OCI-LY7 (cell line): ENCODE results near the gene STIP1. TPM values are rescaled to one million over a fixed set of nuclear protein-coding genes. Genes with fewer than 3 reads are reported as not detected.
"Not testable (repeated sequence)": the region's sequence is repeated elsewhere in the genome, so short reads cannot be mapped to it uniquely, and the experiment has no call there.

Experiments
- BruUV-seq: library from RNA; stranded (reverse); fragments of 400-500 nt; replicated peaks from 2 replicates; lab custom pipeline; 2021; lab: Mats Ljungman, UMichigan
- CTCF ChIA-PET: fragments of 300-600 bp; sonication (Branson Sonifier 250); formaldehyde crosslinking; loops from one replicate; lab custom pipeline; 2022; ENCODE audit warnings: antibody characterized with exemption; ENCODE audit not compliant: unreplicated experiment; lab: Charles Lee
- POLR2A ChIA-PET: fragments of 300-600 bp; sonication (Branson Sonifier 250); formaldehyde crosslinking; loops from one replicate; lab custom pipeline; 2022; ENCODE audit warnings: antibody characterized with exemption; lab: Charles Lee
- DNase-seq: peaks from one replicate; pipeline ENCODE4 v3.0.0-alpha.2; 2015; ENCODE audit warnings: low spot score
- H2AFZ ChIP-seq: fragments of 200-600 bp; sonication (generic), shearing (Covaris generic); 2 replicates; pipeline ENCODE4 v1.6.1; 2014; ENCODE audit warnings: mild to moderate bottlenecking, antibody characterized with exemption, low read length, moderate library complexity
- H3K27ac ChIP-seq: fragments of 200-600 bp; sonication (generic); 2 replicates; pipeline ENCODE4 v1.5.1; 2014; ENCODE audit warnings: mixed run types, low read depth, mild to moderate bottlenecking, moderate library complexity, low read length, inconsistent platforms; ENCODE audit not compliant: poor library complexity, severe bottlenecking
- H3K36me3 ChIP-seq: fragments of 200-600 bp; sonication (generic); 2 replicates; pipeline ENCODE4 v1.6.1; 2014; ENCODE audit warnings: mild to moderate bottlenecking, antibody characterized with exemption, low read length, moderate library complexity, mixed read lengths; ENCODE audit not compliant: insufficient read depth
- H3K4me1 ChIP-seq: fragments of 200-600 bp; sonication (generic); 2 replicates; pipeline ENCODE4 v1.5.1; 2014; ENCODE audit warnings: mild to moderate bottlenecking, low read length; ENCODE audit not compliant: insufficient read depth, poor library complexity, severe bottlenecking
- H3K4me2 ChIP-seq: fragments of 200-600 bp; sonication (generic); 2 replicates; pipeline ENCODE4 v1.6.1; 2014; ENCODE audit warnings: mild to moderate bottlenecking, low read length
- H3K4me3 ChIP-seq: fragments of 200-600 bp; sonication (generic); 2 replicates; pipeline ENCODE4 v1.5.1; 2014; ENCODE audit warnings: mild to moderate bottlenecking, low read depth, low read length; ENCODE audit not compliant: poor library complexity, severe bottlenecking
- H3K79me2 ChIP-seq: fragments of 200-600 bp; sonication (generic); 2 replicates; pipeline ENCODE4 v1.6.1; 2016; ENCODE audit warnings: low read depth, mild to moderate bottlenecking, low read length, moderate library complexity, mixed read lengths; ENCODE audit not compliant: insufficient read depth
- H3K9me2 ChIP-seq: fragments of 200-600 bp; sonication (generic); 2 replicates; pipeline ENCODE4 v1.6.1; 2016; ENCODE audit warnings: mild to moderate bottlenecking, low read length, mixed read lengths; ENCODE audit not compliant: insufficient read depth
- H3K9me3 ChIP-seq: fragments of 200-600 bp; sonication (generic); 2 replicates; pipeline ENCODE4 v1.6.1; 2014; ENCODE audit warnings: mild to moderate bottlenecking, mixed run types, low read length, mixed read lengths
- H4K20me1 ChIP-seq: fragments of 200-600 bp; sonication (generic); 2 replicates; pipeline ENCODE4 v1.6.1; 2014; ENCODE audit warnings: mild to moderate bottlenecking, antibody characterized with exemption, low read length, moderate library complexity, mixed read lengths; ENCODE audit not compliant: insufficient read depth
- EZH2phosphoT487 ChIP-seq: fragments of 200-600 bp; sonication (generic); IDR thresholded peaks from 2 replicates; pipeline ENCODE4 v1.6.1; 2018; ENCODE audit warnings: low read depth, borderline replicate concordance, mild to moderate bottlenecking, mixed run types, antibody characterized with exemption, low read length, moderate library complexity, mixed read lengths
- intact Hi-C: fragments of 100-400 bp; cut with micrococcal nuclease; formaldehyde crosslinking; loops from one replicate; pipeline ENCODE4 v1.10.0; 2022; ENCODE audit not compliant: unreplicated experiment
- total RNA-seq, 2 experiments: library from RNA; depleted of rRNA in 1 of 2; stranded (reverse); fragments of >200 nt in 1 of 2; shearing (Covaris generic) in 1 of 2; gene quantifications; 2 replicates each; pipeline ENCODE4 v1.2.3, GENCODE V29; 2014 to 2022
- TF ChIP-seq, protein P1 (sequence below): fragments of 200-600 bp; sonication (generic); conservative IDR thresholded peaks from 2 replicates; pipeline ENCODE4 v1.5.1; 2014; ENCODE audit warnings: mild to moderate bottlenecking, antibody characterized with exemption, low read length, moderate library complexity, mixed read lengths

Gene STIP1
- total RNA-seq, 2 experiments from 2014 or later: 240 to 271 TPM

DNA sequence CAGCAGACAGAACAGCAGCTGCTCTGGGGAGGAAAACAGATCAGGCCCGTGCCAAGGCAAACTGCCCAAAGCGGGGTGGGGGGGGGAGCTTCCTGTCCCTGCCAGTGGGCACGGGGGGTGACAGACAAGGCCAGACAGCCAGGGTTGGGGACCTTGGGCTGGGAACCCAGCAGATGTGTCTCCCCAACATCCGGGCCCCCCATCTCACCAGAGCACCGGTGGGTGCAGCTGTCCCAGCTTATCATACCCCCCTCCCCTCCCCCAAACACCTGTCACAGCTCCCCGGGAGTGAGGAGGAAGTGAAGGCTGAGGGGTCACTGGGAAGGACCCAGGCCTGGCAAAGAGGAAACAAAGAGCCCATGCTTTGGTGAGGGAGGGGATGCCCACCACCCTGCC lies 59.4 kb downstream of the STIP1 start:
- no TSS peak for BruUV-seq

GRCh38 chr11:64245797-64246620 lies 60.0 kb downstream of the STIP1 start:
- TF ChIP-seq, protein P1, sequence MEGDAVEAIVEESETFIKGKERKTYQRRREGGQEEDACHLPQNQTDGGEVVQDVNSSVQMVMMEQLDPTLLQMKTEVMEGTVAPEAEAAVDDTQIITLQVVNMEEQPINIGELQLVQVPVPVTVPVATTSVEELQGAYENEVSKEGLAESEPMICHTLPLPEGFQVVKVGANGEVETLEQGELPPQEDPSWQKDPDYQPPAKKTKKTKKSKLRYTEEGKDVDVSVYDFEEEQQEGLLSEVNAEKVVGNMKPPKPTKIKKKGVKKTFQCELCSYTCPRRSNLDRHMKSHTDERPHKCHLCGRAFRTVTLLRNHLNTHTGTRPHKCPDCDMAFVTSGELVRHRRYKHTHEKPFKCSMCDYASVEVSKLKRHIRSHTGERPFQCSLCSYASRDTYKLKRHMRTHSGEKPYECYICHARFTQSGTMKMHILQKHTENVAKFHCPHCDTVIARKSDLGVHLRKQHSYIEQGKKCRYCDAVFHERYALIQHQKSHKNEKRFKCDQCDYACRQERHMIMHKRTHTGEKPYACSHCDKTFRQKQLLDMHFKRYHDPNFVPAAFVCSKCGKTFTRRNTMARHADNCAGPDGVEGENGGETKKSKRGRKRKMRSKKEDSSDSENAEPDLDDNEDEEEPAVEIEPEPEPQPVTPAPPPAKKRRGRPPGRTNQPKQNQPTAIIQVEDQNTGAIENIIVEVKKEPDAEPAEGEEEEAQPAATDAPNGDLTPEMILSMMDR: no peak
- TF ChIP-seq EZH2phosphoT487: no peak
- POLR2A ChIA-PET: interaction anchor here (0.9 to 2.0 kb wide), 4 partner anchors 19 to 40 kb away, joined by 3 to 8 read pairs (median 4); partner anchors contain the start of genes FERMT3, NUDT22 and TRPT1
- Histone ChIP-seq H3K9me3 (no peaks in the 10 kb centered on the region), H3K36me3 (peaks cover 29% of the 10 kb centered on the region), H3K4me2 (peak overlapping the region; percentile 81), H4K20me1 (no peaks in the 10 kb centered on the region), H2AFZ (no peak overlapping the region), H3K9me2 (no peaks in the 10 kb centered on the region), H3K4me1 (peaks cover 55% of the 10 kb centered on the region), H3K79me2 (peaks cover 28% of the 10 kb centered on the region), H3K4me3 (peak overlapping the region; percentile 88), H3K27ac (peak overlapping the region; percentile 69)
- intact Hi-C loops: loop anchor here (1.0 kb wide), 1 partner anchor 23 kb away; no protein-coding TSS in a partner anchor
- peak; percentile 64 for DNase-seq
- BruUV-seq: TSS peak; percentile 84
- CTCF ChIA-PET: interaction anchor here (1.0 to 1.4 kb wide), 2 partner anchors 40 to 72 kb away, joined by 3 read pairs; partner anchors contain the start of genes PRDX5 and TRMT112

More for the DNA sequence above, 59.4 kb downstream of the STIP1 start:
- DNase-seq: peak; percentile 57
- H3K79me2 ChIP-seq: peaks cover 28% of the 10 kb centered on the region
- H3K9me3 ChIP-seq: no peaks in the 10 kb centered on the region
- ChIA-PET POLR2A (interaction anchor here (0.6 to 2.0 kb wide), 6 partner anchors 15 to 41 kb away, joined by 3 to 8 read pairs (median 4); partner anchors contain the start of genes DNAJC4, FERMT3, NUDT22 and TRPT1), CTCF (interaction anchor here (0.7 to 1.4 kb wide), 3 partner anchors 13 to 72 kb away, joined by 3 read pairs; partner anchors contain the start of genes PRDX5 and TRMT112)
- H3K27ac ChIP-seq: peak overlapping the region; percentile 69
- H4K20me1 ChIP-seq: no peaks in the 10 kb centered on the region
- TF ChIP-seq, protein P1: no peak
- TF ChIP-seq EZH2phosphoT487: no peak
- H2AFZ ChIP-seq: no peak overlapping the region
- no peaks in the 10 kb centered on the region for H3K9me2 ChIP-seq
- peak overlapping the region; percentile 88 for H3K4me3 ChIP-seq
- H3K36me3 ChIP-seq: peaks cover 29% of the 10 kb centered on the region
- peak overlapping the region; percentile 81 for H3K4me2 ChIP-seq
- intact Hi-C loops: no loop called here
- peaks cover 51% of the 10 kb centered on the region for H3K4me1 ChIP-seq

DNA sequence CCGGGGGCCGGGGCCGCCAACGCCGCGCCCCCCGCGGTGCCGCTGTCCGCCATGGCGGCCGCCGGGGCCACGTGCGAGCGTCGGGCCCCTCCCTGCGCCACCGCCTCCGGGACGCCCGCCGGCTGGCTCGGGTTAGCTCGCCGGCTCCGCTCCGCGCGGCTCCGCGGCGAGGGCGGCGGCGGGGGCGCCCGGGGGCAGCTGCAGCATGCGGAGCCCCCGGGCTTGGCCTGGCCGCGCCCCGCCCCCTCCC lies 60.6 kb downstream of the STIP1 start:
- intact Hi-C loops: loop anchor here (1.0 kb wide), 1 partner anchor 23 kb away; no protein-coding TSS in a partner anchor
- DNase-seq, BruUV-seq, CTCF ChIA-PET, H2AFZ ChIP-seq, H3K4me2 ChIP-seq, H3K27ac ChIP-seq, H3K9me2 ChIP-seq, H3K9me3 ChIP-seq, H4K20me1 ChIP-seq: not testable (repeated sequence)
- POLR2A ChIA-PET: interaction anchor here (0.9 to 2.0 kb wide), 2 partner anchors 20 to 40 kb away, joined by 3 to 8 read pairs; partner anchors contain the start of genes FERMT3 and NUDT22
- Histone ChIP-seq H3K79me2 (peaks cover 28% of the 10 kb centered on the region), H3K36me3 (peaks cover 29% of the 10 kb centered on the region), H3K4me1 (peaks cover 57% of the 10 kb centered on the region), H3K4me3 (peak overlapping the region; percentile 88)
